Activated T-cell treated with anti-CD3 and anti-CD28 coated beads, Interleukin-2, amount 50 U/mL, for 72 hours (primary cell): ENCODE results near the gene MYH6. TPM values are rescaled to one million over a fixed set of nuclear protein-coding genes. Genes with fewer than 3 reads are reported as not detected.
"Not testable (repeated sequence)": the region's sequence is repeated elsewhere in the genome, so short reads cannot be mapped to it uniquely, and the experiment has no call there.

ENCODE experiments used
- ATAC-seq, 2 donors: fragments of 150-1000 bp; cut with Tn5 transposase; replicated peaks in 1 of 2; 2 replicates each; pipeline ENCODE4 v1.10.0; 2021; ENCODE audit warnings: moderate library complexity in 2 of 2, mild to moderate bottlenecking in 1 of 2
- DNase-seq, 2 donors: peaks; one replicate each; pipeline ENCODE4 v3.0.0; 2021 to 2022; ENCODE audit warnings: mixed read lengths in 1 of 2
- H3K27ac Mint-ChIP-seq: one replicate; pipeline ENCODE4 v1.8.0; 2022; ENCODE audit warnings: mild to moderate bottlenecking, moderate library complexity, mixed read lengths
- H3K27me3 Mint-ChIP-seq: one replicate; pipeline ENCODE4 v1.8.0; 2022; ENCODE audit warnings: low read depth, mixed read lengths
- H3K36me3 Mint-ChIP-seq, 2 donors: one replicate each; pipeline ENCODE4 v1.8.0; 2022; ENCODE audit warnings: mixed read lengths in 2 of 2, mild to moderate bottlenecking in 1 of 2; ENCODE audit not compliant: insufficient read depth in 2 of 2
- H3K4me1 Mint-ChIP-seq: one replicate; pipeline ENCODE4 v1.8.0; 2022; ENCODE audit warnings: low read depth, mixed read lengths
- H3K4me3 Mint-ChIP-seq, 2 donors: one replicate each; pipeline ENCODE4 v1.8.0; 2022; ENCODE audit warnings: mild to moderate bottlenecking in 2 of 2, mixed read lengths in 2 of 2, moderate library complexity in 2 of 2
- H3K9me3 Mint-ChIP-seq, 2 donors: one replicate each; pipeline ENCODE4 v1.8.0; 2022; ENCODE audit warnings: mixed read lengths in 2 of 2
- total RNA-seq, 2 donors: library from RNA; stranded (reverse); gene quantifications; one replicate each; pipeline ENCODE4 v1.2.3, GENCODE V29; 2022

The MYH6 gene
- total RNA-seq, 2 donors from 2014 or later = 0.65 to 2.1 TPM

DNA sequence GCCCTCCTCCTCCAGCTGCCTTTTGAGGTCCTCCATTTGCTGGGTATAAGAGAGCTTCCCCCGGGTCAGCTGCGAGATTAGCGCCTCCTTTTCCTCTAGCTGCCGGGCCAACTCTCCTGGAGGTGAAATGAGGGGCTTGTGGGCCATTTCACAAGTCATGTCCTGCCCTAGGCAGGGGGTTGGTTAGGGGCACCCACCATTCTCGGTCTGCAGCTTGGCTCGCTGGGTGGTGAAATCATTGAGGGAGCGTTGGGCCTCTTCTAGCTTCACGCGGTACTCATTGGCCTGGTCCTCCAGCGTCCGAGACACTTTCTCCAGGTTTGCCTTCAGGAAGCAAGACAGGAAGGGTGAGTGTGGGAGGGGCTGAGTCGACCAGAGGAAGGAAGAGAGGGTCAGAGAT, 18.7 kb downstream of the MYH6 start:
- H3K4me3 Mint-ChIP-seq = no peak overlapping the region
- no peak overlapping the region for H3K27ac Mint-ChIP-seq
- ATAC-seq = no peak
- no peaks in the 10 kb centered on the region for H3K36me3 Mint-ChIP-seq
- no peak for DNase-seq
- H3K4me1 Mint-ChIP-seq = no peaks in the 10 kb centered on the region
- no peaks in the 10 kb centered on the region for H3K27me3 Mint-ChIP-seq
- H3K9me3 Mint-ChIP-seq = no peaks in the 10 kb centered on the region

DNA sequence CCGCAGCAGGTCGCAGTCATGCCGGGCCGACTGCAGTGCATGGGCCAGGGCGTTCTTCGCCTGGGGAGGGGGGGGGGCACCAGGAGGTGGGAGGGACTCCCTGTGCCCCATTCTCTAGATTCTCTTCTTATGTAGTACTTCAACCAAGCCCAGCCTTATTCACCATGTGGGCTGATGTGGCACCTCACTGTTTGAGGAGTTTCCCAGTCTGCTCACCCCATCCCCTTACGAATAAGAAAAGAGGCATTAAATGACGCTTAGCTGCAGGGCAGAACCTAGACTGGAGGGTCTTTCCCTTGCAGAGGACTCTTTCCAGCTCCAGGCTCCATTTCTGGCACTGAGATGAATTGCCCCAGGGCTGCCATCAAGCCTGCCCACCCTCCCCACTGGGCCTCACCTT, 19.1 kb downstream of the MYH6 start:
- no peaks in the 10 kb centered on the region for H3K9me3 Mint-ChIP-seq
- no peaks in the 10 kb centered on the region for H3K27me3 Mint-ChIP-seq
- no peak overlapping the region for H3K4me3 Mint-ChIP-seq
- DNase-seq (no peak), ATAC-seq (no peak)
- no peaks in the 10 kb centered on the region for H3K4me1 Mint-ChIP-seq
- no peaks in the 10 kb centered on the region for H3K36me3 Mint-ChIP-seq
- H3K27ac Mint-ChIP-seq = no peak overlapping the region

DNA sequence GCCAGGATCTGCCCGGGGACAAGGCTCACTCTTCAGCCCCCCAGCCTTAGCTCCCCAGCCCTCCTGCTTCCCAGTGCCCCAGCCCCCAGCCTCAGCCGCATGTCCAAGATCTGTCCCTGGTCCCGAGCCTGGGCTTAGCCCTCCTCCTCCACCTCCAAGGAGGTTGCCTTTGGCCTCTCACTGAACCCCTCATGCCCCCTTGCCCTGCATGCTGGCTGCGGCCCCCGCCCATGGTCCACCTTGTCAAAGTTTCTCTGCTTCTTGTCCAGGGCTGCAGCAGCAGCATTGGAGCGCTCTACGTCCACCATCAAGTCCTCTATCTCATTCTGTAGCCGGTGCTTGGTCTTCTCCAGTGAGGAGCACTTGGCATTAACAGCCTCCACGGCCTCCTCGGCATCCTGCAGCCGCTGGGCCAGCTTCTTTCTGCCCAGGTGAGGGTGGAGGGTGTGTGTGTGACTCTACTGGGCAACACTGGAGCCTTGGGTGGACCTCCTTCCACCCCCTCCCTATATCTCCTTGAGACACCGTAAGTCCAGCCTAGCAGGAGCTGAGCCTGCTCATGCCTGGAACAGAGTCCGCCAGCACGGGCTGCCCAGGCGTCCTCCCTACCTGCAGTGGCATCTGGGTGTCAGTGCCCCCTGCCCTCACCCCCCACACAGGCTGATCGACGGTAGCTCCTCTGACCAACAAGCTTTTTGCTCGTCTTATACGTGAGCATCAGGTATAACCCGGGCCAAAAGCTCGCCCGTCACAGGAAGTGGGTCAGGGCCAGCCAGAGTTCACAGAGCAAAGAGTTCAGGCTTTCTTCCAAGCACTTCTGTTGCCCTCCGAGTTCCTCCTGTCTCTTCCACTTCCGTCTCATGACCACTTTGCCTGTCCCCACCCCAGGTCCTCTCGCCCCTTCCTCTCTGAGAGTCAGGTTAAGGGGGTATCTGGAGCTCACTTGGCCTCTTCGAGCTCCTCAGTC, 19.9 kb downstream of the MYH6 start:
- no peak for ATAC-seq
- Mint-ChIP-seq H3K4me3 (no peak overlapping the region), H3K36me3 (no peaks in the 10 kb centered on the region), H3K4me1 (no peaks in the 10 kb centered on the region), H3K27me3 (no peaks in the 10 kb centered on the region), H3K27ac (no peak overlapping the region), H3K9me3 (no peaks in the 10 kb centered on the region)
- no peak for DNase-seq

DNA sequence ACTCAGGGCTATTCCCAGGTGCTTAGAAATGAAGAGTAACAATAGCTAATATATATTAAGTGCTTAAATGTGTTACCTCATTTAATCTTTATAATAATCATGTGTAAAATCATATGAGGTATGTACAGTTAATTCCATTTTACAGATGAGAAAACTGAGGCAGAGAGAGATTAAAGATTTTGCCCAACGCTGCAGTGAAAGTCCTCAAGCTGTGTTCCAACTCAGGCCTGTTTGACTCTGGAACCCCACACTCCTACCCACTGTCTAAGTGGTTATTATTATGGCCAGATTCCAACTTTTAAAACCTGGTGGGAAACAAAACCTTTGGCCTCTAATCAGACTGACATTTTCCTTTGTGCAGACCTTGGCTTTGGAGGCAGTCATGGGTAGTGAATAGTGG, 21.1 kb downstream of the MYH6 start:
- no peaks in the 10 kb centered on the region for H3K27me3 Mint-ChIP-seq
- no peaks in the 10 kb centered on the region for H3K4me1 Mint-ChIP-seq
- ATAC-seq = no peak
- no peak overlapping the region for H3K4me3 Mint-ChIP-seq
- no peak overlapping the region for H3K27ac Mint-ChIP-seq
- no peaks in the 10 kb centered on the region for H3K9me3 Mint-ChIP-seq
- DNase-seq = no peak
- H3K36me3 Mint-ChIP-seq = no peaks in the 10 kb centered on the region

DNA sequence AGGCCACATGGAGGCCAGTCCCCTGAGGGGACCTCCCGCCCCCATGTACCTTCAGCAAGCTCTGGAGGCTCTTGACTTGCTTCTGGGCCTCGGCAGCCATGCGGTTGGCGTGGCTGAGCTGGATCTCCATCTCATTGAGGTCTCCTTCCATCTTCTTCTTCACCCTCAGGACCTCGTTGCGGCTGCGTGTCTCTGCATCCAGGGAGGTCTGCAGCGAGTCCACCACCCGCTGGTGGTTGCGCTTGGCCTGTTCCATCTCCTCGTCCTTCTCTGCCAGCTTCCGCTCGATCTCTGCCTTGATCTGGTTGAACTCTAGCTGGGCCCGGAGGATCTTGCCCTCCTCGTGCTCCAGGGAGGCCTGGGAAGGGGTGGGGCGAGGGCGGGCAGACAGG, 21.8 kb downstream of the MYH6 start:
- not testable (repeated sequence) for H3K4me1 Mint-ChIP-seq, H3K36me3 Mint-ChIP-seq, H3K27ac Mint-ChIP-seq, ATAC-seq, H3K9me3 Mint-ChIP-seq, DNase-seq, H3K27me3 Mint-ChIP-seq, H3K4me3 Mint-ChIP-seq

DNA sequence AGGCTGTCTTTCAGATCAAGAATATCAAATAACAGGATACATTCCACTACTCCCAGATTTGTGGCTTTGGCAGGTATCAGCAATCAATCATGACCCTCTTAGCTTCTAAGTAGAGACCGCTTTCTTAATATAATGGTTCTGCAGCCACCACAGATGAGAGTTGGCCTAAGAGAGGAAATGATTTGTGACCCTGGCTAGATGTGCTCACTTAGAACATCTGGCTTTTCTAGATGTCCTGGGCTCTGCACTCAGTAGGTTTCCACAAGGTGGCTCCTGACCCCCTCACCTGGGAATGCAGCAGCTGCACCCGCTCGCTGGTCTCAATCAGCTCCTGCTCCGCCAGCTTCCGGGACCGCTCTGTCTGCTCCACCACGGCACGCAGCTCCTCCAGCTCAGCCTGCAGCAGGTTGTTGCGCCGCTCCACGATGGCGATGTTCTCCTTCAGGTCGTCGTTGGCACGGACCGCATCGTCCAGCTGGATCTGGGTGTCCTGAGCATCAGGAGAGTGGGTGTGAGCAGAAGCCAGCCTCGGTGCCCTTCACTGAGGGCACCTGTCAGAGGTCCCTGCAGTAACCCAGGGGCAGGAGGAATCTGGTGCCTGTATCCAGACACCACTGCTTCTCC, 22.3 kb downstream of the MYH6 start:
- Mint-ChIP-seq H3K4me3 (no peak overlapping the region), H3K4me1 (no peaks in the 10 kb centered on the region), H3K27ac (no peak overlapping the region), H3K36me3 (no peaks in the 10 kb centered on the region), H3K9me3 (no peaks in the 10 kb centered on the region), H3K27me3 (no peaks in the 10 kb centered on the region)
- DNase-seq = no peak
- no peak for ATAC-seq

DNA sequence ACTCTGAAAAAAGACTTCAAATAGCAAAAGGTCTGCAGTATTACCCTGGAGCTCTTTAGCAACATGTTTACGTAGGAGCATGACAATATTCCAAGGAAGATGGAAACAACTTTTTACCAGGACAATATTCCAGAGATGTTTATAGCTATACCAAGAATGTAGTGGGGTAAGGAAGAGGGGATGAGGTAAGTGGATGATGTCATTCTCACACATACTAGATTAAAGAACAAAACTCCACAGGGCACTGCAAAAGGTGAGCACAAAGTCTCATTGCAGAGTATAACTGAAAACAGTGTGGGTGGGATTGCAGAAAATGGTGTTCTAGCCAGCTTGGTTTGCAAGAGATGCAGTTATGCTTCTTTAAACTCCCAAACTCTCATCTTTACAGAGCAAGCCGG, 22.8 kb downstream of the MYH6 start:
- no peak overlapping the region for H3K4me3 Mint-ChIP-seq
- H3K27me3 Mint-ChIP-seq = no peaks in the 10 kb centered on the region
- no peaks in the 10 kb centered on the region for H3K4me1 Mint-ChIP-seq
- no peak for DNase-seq
- ATAC-seq = no peak
- no peak overlapping the region for H3K27ac Mint-ChIP-seq
- H3K36me3 Mint-ChIP-seq = no peaks in the 10 kb centered on the region
- H3K9me3 Mint-ChIP-seq = no peaks in the 10 kb centered on the region

DNA sequence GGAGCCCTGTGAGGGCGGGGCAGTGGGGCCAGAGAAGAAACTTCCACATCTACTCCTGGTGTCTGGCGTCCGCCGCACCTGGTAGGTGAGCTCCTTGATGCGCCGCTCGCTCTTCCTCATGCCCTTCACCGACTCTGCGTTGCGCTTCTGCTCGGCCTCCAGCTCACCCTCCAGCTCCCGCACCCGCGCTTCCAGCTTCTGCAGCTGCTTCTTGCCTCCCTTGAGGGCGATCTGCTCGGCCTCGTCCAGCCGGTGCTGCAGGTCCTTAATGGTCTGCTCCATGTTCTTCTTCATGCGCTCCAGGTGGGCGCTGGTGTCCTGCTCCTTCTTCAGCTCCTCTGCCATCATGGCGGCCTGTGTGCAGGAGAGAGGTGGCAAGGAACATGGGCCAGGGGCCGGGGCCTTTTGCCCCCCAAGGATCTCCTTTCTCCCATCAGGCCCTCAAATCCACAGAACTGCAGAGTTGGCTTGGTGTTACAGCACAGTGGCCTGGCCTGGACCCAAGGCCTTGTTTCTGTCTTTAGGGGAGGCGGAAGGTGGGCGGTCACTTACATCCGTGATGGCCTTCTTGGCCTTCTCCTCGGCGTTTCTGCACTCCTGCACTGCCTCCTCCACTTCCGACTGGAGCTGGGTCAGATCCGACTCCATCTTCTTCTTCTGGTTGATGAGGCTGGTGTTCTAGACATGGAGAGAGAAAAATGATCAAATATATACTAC, 23.6 kb downstream of the MYH6 start:
- H3K4me3 Mint-ChIP-seq = no peak overlapping the region
- H3K4me1 Mint-ChIP-seq = no peaks in the 10 kb centered on the region
- no peaks in the 10 kb centered on the region for H3K27me3 Mint-ChIP-seq
- H3K36me3 Mint-ChIP-seq = no peaks in the 10 kb centered on the region
- DNase-seq (no peak), ATAC-seq (no peak)
- no peak overlapping the region for H3K27ac Mint-ChIP-seq
- H3K9me3 Mint-ChIP-seq = no peaks in the 10 kb centered on the region

DNA sequence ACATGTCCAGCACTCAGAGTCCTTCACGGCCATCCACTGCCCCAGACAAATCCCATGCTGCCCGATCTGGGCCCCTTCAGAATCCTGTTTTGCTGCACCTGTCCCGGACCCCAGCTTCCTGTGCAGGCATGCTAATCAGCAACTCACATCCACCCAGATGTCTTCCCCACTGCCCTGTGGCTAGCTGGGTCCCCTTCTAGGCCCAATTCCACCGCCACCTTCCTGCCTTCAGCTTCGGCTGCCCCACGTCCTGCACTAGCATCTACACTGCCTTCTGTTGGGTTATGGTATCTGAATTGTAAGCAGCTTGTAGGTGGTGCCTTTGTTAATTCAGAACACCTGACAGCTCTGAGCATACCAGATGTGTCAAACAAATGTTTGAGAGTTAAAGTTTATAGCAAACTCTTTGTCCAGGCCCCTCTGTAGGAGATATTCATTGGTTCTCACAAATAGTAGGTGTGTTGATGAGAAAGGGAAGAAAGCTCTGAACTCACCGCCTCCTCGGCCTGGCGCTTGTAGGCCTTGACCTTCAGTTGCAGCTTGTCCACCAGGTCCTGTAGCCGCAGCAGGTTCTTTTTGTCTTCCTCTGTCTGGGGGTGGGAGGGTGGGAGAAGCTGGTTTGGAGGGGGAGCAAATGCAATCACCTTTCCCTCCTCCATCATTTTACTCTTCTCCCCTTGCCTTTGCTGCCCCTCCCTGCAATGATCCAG, 25.2 kb downstream of the MYH6 start:
- no peaks in the 10 kb centered on the region for H3K9me3 Mint-ChIP-seq
- H3K4me1 Mint-ChIP-seq = no peaks in the 10 kb centered on the region
- ATAC-seq (no peak), DNase-seq (no peak)
- no peak overlapping the region for H3K27ac Mint-ChIP-seq
- no peak overlapping the region for H3K4me3 Mint-ChIP-seq
- H3K36me3 Mint-ChIP-seq = no peaks in the 10 kb centered on the region
- no peaks in the 10 kb centered on the region for H3K27me3 Mint-ChIP-seq

DNA sequence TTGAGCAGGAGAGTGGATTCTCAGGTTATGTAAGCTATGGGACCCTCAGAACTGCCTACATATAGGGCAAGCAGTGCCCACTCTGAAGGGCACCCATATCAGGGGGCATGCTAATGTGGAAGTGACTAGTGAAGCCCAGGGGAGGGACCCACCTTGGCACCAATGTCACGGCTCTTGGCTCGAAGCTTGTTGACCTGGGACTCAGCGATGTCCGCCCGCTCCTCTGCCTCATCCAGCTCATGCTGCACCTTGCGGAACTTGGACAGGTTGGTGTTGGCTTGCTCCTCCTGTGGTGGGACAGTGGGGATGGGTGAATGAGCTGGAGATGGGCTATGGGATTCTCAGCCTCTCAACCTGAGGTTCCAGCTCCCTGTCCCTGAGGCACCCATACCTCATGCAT, 25.8 kb downstream of the MYH6 start:
- H3K4me3 Mint-ChIP-seq = no peak overlapping the region
- H3K36me3 Mint-ChIP-seq = no peaks in the 10 kb centered on the region
- no peak for ATAC-seq
- no peak overlapping the region for H3K27ac Mint-ChIP-seq
- no peaks in the 10 kb centered on the region for H3K4me1 Mint-ChIP-seq
- no peak for DNase-seq
- no peaks in the 10 kb centered on the region for H3K9me3 Mint-ChIP-seq
- no peaks in the 10 kb centered on the region for H3K27me3 Mint-ChIP-seq

DNA sequence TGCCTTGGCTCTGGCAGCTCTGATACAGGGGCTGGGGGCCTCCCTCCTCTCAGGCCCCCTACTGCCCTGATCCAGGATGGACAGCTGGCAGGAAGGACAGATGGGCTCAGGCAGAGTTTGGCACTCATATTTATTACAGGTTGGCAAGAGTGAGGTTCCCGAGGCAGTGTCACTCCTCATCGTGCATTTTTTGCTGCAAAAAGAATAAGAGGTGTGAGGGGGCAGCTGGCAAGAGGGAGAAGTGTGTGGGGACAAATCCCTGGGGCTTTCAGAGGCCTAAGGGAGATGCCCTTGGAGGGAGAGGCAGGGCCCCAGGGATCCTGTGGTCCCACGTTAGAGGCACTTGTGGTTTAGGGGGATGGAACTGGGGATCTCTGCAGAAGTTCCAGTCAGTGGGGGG, 26.2 kb downstream of the MYH6 start:
- no peaks in the 10 kb centered on the region for H3K4me1 Mint-ChIP-seq
- ATAC-seq (no peak), DNase-seq (no peak)
- no peaks in the 10 kb centered on the region for H3K36me3 Mint-ChIP-seq
- no peaks in the 10 kb centered on the region for H3K27me3 Mint-ChIP-seq
- no peak overlapping the region for H3K4me3 Mint-ChIP-seq
- H3K27ac Mint-ChIP-seq = no peak overlapping the region
- H3K9me3 Mint-ChIP-seq = no peaks in the 10 kb centered on the region

DNA sequence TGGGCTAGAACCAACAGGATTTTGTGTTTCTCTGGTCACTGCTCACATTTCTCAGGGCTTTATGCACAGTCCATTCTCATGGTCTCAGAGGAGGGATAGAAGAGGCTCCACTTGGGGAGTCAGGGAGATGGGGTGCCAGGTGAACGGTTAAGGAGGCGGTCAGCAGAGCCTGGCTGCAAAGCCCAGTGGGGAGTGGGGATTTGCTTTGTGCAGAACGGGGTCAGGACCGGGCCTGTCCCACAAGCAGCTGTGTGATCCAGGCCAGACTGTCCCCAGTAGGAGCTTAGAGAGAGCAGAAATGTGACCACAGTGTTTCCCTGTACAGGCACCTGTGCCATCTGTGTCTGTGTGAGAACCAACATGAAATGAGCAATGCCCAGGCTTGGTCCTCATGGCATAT, 27.1 kb downstream of the MYH6 start:
- no peak for DNase-seq
- no peak for ATAC-seq
- no peak overlapping the region for H3K27ac Mint-ChIP-seq
- H3K36me3 Mint-ChIP-seq = no peaks in the 10 kb centered on the region
- H3K4me3 Mint-ChIP-seq = no peak overlapping the region
- H3K27me3 Mint-ChIP-seq = no peaks in the 10 kb centered on the region
- no peaks in the 10 kb centered on the region for H3K9me3 Mint-ChIP-seq
- no peaks in the 10 kb centered on the region for H3K4me1 Mint-ChIP-seq
